NK-92 (cell line): ENCODE data around the gene CACNA1D.

ENCODE experiments used
- DNase-seq: peaks from one replicate; lab custom pipeline; 2025; ENCODE audit not compliant: unreplicated experiment; lab: John Stamatoyannopoulos, UW

The CACNA1D gene

DNA sequence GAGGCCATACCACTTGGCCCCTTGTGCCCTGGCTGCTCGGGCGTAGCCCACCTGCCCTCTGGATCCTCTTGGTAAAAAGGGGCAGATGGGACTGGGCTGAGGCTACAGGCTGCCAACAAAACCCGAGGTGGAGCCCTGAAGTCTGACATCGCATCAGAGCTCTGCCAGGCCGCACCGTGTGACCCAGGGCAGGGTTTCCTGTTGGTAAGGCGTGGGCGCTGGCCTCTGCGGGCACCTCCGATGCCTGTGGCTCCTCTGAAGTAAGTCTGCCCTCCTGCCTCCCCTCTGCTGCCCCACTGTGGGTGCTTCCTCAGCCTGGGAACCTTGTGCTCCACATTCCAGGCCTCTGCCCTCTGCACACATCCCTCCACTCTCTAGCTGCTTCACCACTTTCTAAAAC is 342.9 kb downstream of the CACNA1D start:
- DNase-seq, result no peak

DNA sequence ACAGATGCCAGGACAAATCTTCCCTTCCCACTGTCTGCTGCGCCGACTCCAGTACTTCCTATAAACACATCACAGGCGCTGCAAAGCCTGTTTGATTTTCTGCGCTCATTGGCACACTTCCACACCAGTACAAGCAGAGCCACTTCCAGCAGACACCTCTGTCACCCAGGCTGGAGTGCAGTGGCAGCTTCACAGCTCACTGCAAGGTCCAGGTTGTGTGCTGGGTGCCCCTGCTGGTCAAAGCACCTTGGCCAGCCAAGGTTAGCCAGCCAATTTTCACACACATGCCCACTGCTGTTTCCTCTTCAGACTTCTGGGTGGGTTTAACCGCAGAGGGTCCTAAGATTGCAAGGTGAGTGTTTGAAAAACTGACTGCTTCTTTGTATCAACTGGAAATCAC is 346.9 kb downstream of the CACNA1D start:
- no peak for DNase-seq

DNA sequence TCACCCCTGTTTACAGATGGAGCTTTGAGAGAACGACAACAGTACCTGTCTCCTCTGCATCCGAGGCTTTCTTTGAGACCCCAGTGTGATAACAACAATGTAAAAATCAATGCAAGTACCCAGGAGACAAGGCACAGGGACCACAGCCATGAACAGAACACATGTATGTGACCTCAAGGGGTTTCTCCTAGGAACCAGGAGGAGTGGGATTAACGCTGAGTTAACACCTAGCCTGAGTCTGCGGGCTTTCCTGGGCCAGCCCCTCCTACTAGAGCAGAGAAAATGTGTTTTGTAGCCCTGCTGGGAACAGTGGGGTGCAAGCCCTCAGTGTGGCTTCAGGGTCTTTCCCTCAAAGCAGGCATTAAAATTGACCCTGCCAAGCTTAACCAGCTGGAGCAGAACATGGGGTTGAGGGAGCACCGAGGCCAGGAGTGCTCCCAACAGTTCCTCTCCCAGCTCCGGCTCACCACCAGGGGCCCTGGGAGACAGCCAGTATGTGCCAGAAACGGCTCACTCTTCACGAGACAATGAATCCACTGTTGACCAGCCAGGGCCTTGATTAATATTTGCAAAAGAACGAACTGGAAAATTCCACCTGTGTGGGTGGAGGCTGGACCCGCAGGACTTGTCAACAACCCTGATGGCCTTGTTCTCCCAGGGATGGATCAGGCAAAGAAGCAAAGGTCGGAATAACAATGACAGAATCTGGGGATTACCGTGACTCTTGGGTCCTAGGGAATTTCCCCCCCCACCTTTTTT is 348.2 kb downstream of the CACNA1D start:
- DNase-seq, result no peak

DNA sequence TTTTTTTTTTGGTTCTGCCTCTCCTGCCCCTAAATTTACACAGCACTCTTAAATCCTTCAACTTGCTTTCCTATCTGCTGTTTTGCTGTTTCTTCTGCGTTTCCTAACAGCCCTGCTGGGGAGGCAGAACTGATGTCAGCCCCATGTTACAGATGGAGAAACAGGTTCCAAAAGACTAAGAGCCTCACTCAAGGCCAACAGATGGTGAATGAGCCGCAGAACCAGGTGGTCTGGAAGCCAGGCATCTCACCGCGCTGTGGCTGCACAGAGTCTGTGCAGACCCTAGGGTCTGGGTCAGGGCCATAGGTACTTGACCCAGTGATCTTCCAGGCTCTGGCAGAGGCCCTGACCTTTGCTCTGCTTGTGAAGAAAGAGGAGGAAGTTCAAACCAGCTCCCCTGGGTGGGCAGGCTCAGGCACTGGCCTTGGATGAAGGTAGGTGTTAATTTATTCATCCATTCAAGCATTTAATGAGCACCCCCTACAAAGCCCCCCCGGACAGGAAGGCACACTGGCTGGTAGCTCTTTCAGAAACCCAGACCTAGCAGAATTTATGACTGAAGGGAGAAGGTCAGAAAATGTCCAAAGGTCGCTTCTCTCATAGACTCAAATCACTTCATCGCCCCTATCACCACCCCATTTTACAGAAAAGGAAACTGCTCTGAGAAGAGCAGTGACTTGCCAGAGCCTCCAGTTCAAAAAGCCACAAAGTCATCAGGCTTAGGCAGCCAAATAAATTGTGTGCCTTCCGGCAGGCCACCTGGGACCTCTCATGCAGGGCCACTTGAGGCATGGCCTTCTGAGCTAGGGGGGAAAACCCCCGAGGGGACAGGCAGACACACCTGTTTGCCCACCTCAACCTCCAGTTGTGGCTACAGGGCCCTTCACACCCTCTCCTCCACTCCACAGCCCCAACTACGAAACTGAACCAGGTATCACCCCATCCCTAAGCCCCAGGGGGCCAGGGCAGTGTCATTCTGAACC is 349.1 kb downstream of the CACNA1D start:
- DNase-seq, result no peak

DNA sequence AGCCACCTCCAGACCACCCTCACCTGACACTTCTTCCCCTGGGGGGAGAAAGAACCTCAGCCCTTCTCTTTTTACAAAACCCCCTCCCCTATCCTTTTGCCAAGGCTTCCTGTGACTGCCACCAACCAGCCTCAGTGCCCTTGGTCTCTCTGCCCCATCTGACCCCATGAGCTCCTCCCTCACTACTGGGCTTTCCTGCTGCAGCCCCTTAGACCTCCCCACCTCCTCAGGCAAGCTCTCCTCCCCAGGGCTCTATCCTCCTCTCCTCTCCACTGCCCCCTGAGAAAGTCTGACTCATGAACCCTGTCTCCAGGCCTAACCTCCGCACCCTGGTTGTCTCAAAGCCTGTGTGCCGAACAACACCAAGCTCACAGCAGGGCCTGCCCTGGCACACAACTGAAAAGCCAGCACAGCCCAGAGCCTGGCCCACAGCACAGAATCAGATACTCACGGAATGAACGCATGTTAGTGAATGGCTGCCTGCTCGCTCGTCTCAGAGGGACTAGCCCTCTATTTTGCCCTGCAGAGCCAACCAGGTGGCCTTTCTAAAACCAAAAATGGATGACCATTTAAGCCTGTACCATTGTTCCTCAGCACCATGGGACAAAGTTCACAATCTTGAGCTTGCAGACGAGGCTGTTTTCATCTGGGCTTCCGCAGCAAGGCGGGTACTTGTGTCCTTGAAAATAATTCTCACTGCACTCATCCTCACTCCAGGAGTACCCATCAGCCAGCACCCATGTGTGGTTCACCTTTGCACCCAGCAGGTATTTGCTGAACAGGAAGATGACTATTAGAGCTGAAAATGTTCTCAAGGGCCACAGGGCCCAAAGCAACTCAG is 350.1 kb downstream of the CACNA1D start:
- DNase-seq, result no peak

DNA sequence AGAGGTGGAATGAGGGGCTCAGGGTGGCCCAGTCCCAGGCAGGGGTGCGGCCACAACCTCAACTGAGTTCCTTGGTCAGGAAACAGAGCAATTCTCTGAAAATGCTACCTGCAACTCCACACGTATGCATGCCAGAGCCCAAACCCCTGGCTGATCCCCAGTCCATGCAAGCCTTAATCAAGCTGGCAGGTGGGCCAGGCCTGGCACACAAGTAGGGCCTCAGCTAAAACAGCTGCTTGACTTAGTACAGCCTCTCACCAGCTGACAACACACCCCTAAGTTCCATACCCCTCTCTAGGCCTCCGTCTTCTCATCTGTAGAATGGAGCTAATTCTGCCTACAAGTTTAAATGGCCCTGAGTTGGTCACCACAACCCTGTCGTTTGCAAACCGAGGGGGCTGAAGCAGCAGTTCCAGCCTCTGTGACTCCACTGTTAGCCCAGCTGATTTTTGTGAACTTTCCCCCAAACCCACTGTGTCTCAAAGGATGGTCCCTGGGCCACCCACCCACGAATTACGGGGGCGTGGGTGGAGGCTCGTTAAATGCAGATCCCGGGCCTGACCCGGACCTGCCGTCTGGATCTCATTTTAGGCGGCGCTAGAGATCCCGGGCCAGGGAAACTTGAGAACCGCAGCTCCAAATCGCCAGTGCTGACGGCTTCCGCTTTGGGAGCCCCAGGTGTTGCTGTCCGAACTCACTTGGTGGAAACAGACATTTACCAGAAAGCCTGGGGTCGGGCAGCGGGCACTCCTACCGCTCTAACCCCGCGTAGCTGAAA is 350.9 kb downstream of the CACNA1D start:
- DNase-seq, result no peak

DNA sequence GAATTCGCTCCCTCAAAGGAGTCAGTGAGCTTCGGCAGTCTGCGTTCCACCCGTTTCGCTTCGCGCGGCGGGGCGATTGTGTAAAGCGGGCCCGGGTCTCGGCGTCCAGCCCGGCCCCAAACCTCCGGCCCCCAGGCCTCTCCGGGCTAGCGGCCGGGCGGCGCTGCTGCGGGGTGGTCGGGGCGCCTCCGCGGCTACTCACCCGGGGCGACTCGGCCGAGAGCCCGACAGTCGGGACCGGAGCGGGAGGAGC is 351.4 kb downstream of the CACNA1D start:
- DNase-seq, result no peak

DNA sequence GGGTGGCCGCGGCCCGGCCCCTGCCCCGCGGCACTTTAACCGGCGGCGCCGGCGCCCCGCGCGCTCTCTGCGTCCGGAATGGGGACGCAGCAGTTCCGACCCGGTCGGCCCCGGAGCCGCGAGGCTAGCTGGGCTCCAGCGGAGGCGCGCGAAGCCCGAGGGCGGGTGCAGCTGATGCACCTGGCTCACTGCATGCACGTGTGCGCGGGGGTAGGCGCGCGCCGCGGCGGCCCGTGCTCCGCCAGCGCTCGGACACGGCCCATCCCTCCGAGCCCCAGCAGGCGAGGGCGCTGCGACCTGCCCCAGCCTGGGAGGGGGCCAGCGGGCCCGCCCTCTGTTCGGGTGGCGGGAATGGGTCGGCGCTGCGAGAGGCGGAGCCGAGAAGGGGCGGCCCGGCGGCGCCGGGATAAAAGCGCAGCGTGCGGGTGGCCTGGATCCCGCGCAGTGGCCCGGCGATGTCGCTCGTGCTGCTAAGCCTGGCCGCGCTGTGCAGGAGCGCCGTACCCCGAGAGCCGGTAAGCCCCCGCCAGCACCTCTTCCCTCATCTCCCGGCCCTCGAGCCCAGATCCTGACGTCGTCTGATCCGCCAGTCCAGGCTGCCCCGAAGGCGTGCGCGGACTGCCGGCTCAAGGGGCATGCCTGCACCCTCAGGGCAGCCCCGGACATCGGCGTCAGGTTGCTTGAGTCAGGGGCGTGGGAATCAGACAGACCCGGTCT is 351.9 kb downstream of the CACNA1D start, which contains the start of the genes CHDH and IL17RB:
TSS of gene CHDH (minus strand) at position 286 of the 717 bp plus-strand sequence. CDS start 22,411 bp downstream, outside the sequence.
TSS of gene IL17RB (plus strand) at position 435 of the 717 bp plus-strand sequence. CDS start at position 456, 21 bp downstream.
- no peak for DNase-seq

DNA sequence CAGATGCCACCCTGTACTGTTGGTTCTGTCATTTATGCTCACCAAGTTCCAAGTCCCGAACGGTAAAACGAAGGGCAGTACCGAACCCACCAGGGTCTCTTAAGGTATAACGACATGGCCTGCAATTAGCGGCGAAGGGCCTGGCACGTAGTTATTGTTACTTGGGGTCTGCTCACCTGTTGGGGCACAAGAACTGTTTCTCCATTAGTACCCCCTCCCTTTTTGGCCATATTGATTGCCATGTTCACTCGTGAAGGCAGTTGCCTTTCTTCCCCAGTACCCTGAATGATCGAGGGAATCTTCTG is 352.4 kb downstream of the CACNA1D start:
- no peak for DNase-seq

DNA sequence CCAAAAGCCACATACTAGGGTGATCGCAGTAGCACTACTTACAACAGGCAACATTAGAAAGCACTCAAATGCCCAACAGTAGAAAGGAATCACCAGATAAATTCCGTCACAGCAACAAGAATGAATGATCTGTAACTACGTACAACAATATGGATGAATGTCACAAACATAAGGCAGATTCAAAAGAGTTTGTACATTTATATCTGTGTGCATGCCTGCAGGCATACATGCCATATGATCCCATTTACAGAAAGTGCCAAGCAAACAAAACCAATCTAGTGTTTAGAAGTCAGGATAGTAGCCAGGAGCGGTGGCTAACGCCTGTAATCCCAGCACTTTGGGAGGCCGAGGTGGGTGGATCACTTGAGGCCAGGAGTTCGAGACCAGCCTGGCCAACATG is 355.5 kb downstream of the CACNA1D start:
- no peak for DNase-seq

DNA sequence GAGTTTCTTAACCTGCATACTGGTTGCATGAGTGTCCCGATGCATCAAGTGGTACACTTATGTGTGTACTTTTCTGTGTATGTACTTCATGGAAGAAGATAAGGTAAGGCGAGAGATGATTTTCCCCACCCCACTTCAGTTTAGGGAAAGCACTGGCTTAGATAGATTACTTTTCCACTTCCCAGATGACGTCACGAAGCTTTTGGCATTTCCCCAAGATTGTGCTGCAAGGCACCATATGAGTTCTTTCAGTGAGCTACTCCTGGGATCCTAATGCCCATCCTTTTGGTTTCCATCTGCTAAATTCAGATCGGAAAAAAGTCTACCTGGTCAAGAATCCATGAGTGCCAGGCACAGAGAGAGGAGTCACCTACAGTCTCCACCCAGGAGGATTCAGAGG is 356.5 kb downstream of the CACNA1D start:
- DNase-seq, result no peak

DNA sequence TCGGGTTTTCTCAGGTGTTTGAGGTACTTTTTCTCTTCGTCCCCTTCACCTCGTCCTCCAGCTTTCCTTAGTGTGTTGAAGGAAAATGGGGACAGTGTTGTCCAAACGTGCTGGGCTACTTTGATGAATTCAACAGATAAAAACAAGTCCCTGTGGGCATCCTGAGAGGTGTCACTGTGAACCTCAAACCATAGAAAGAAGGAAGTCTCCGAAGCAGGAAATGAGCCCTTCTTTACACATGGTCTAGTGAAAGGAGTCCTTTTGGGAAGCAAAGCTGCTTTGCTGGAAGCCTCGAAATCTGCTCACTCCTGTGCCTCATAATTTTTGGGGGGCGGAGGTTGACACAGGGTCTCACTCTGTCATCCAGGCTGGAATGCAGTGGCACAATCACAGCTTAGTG is 362.6 kb downstream of the CACNA1D start:
- DNase-seq, result no peak

DNA sequence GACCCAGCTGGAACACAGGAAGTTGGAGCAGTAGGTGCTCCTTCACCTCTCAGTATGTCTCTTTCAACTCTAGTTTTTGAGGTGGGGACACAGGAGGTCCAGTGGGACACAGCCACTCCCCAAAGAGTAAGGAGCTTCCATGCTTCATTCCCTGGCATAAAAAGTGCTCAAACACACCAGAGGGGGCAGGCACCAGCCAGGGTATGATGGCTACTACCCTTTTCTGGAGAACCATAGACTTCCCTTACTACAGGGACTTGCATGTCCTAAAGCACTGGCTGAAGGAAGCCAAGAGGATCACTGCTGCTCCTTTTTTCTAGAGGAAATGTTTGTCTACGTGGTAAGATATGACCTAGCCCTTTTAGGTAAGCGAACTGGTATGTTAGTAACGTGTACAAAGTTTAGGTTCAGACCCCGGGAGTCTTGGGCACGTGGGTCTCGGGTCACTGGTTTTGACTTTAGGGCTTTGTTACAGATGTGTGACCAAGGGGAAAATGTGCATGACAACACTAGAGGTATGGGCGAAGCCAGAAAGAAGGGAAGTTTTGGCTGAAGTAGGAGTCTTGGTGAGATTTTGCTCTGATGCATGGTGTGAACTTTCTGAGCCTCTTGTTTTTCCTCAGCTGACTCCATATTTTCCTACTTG is 363.8 kb downstream of the CACNA1D start:
- no peak for DNase-seq

DNA sequence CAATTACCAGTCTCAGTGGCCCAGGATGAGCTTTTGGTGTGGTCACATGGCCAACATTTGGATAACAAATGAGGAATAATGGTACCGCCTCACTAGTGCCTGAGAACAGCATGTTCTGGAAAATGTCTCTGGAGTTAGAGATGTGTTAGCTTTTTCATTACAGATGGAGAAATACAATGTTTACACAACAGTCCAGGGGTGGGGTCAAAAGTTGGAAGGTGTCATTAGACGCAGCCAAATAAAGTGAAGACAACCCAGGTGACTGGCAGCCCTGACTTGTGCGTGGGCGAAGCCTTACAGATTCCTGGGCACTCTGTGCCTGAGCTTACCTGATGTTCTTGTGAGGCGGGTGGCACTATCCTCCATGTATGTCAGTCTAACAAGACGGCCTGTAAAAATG is 364.8 kb downstream of the CACNA1D start:
- no peak for DNase-seq

DNA sequence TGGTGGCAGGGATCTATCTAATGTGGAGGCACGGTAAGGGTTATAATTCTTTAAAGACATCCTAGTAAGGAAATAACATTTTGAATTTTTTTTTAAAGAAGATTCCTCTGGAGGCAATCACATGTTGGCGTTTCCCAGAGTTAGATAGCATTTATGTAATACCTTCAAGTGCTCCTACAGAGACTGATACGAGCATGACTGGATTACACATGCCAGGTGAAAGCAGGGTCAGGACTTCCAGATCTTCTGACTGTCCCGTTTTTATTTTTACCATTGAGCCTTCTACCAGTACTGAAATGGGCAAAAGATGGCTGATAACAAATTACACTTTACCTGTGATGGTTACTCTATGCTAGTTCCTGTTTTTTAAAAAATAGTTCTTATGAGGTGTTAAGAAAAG is 365.8 kb downstream of the CACNA1D start:
- DNase-seq, result no peak

DNA sequence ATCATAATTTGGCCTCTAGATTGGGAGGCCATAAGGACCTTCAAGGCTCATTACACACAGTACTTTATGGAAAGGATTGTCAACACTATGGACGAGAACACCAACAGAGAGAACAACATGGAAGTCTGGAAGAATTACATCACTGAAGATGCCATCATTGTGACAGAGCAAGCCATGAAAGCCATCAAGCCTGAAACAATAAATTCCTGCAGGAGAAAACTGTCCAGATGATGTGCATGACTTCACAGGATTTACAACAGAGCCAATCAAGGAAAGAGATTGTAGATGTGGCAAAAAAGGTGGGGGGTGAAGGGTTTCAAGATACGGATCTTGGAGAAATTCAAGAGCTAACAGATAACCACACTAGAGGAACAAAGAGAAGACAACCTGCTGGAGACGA is 367.8 kb downstream of the CACNA1D start:
- DNase-seq, result no peak

DNA sequence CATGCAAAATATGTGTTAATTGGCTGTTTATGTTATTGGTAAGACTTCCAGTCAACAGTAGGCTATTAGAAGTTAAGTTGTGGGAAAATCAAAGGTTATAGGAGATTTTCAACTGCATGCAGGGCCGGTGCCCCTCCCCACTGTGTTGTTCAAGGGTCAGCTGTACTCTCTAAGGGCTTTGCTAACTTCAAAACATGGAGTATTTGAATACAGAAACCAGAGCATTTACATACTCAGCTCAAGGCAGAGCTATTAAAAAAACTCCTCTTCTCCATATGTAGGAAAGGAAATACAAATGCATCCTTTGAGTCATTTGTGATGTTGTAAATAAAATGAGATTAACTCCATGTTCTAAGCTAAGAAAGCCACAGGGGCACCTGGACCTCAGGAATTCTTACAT is 368.7 kb downstream of the CACNA1D start:
- no peak for DNase-seq
